Suprapubic skin (tissue), 3 donors: ENCODE measurements around the gene SOS1.

ENCODE experiments used
- CTCF ChIP-seq, 2 donors: fragments of 200-600 bp in 1 of 2; fragments of 450-650 bp in 1 of 2; sonication (generic) in 1 of 2; IDR thresholded peaks; one replicate each; pipeline ENCODE4 v1.5.1; 2016 to 2019; ENCODE audit warnings: antibody characterized with exemption in 2 of 2, mild to moderate bottlenecking in 1 of 2, moderate library complexity in 1 of 2
- POLR2A ChIP-seq, 2 donors: fragments of 450-650 bp; IDR thresholded peaks; one replicate each; pipeline ENCODE4 v1.6.1; 2017; ENCODE audit warnings: antibody characterized with exemption in 2 of 2, mild to moderate bottlenecking in 2 of 2, moderate library complexity in 2 of 2

DNA sequence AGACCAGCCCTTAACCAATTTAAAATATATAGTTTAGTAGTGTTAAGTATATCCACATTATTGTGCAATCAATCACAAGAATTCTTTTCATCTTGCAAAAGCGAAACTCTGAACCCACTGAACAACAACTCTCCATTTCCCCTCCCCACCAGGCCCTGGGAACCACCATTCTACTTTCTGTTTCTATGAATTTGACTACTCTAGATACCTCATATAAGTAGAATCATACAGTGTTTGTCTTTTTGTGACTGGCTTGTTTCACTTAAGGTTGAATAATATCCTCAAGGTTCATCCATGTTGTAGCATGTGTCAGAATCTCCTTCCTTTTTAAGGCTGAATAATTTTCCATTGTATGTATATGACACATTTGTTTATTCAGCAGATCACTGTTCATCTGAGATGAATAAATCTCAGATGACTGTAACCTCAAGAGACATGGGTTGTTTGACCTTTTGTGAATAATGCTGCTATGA lies 8.1 kb upstream of the SOS1 start:
- no peak for TF ChIP-seq CTCF (IDR thresholded peaks at IDR 0.05)
- no peak for TF ChIP-seq POLR2A (IDR thresholded peaks at IDR 0.05)
